GM12878 (cell line): ENCODE results near the gene MYH10. TPM values are rescaled to one million over a fixed set of nuclear protein-coding genes. Genes with fewer than 3 reads are reported as not detected.

Experiments
- ATAC-seq: fragments of 200-7000 bp; cut with Tn5 transposase; 3 replicates; pipeline ENCODE4 v1.9.1; 2020; ENCODE audit warnings: mild to moderate bottlenecking, moderate library complexity
- BruUV-seq: library from RNA; stranded (reverse); fragments of 400-500 nt; replicated peaks from 2 replicates; lab custom pipeline; 2021; lab: Mats Ljungman, UMichigan
- CTCF ChIA-PET: fragments of 300-600 bp; sonication (Branson Sonifier 250); formaldehyde crosslinking; extraction: SDS; loops from one replicate; lab custom pipeline; 2021; ENCODE audit warnings: inconsistent platforms; lab: Yijun Ruan, JAX
- POLR2A ChIA-PET: fragments of 350-600 bp; formaldehyde crosslinking; extraction: SDS; loops from one replicate; lab custom pipeline; 2021; ENCODE audit warnings: inconsistent platforms; lab: Charles Lee
- RAD21 ChIA-PET: fragments of 300-600 bp; sonication (Branson Sonifier 250); formaldehyde crosslinking; loops from one replicate; lab custom pipeline; 2023; ENCODE audit warnings: antibody characterized with exemption; ENCODE audit not compliant: unreplicated experiment; lab: Charles Lee
- SMC1A ChIA-PET: fragments of 300-600 bp; sonication (Branson Sonifier 250); formaldehyde crosslinking; loops from one replicate; lab custom pipeline; 2023; ENCODE audit not compliant: unreplicated experiment, uncharacterized antibody; lab: Charles Lee
- DNase-seq: peaks from one replicate; pipeline ENCODE4 v3.0.0-alpha.2; 2011; ENCODE audit warnings: low read depth, low spot score
- FAIRE-seq: peaks from 3 replicates; lab custom pipeline; 2011; peaks lifted over from hg19 to GRCh38; lab: Jason Lieb, UNC
- H2AFZ ChIP-seq: 2 replicates; pipeline ENCODE4 v1.6.0; 2011; ENCODE audit warnings: low read depth, low read length, control low read depth; ENCODE audit not compliant: control insufficient read depth
- H3K27ac ChIP-seq: 2 replicates; pipeline ENCODE4 v1.5.1; 2011; ENCODE audit warnings: control low read depth; ENCODE audit not compliant: control insufficient read depth, insufficient read depth
- H3K27me3 ChIP-seq, 2 experiments: replicated peaks in 1 of 2; 2 replicates each; pipeline versions ENCODE4 v1.6.0 to v1.6.1; 2011; ENCODE audit warnings: low read length in 1 of 2; ENCODE audit not compliant: control insufficient read depth in 2 of 2, insufficient read depth in 2 of 2
- H3K36me3 ChIP-seq, 2 experiments: 2 replicates each; pipeline ENCODE4 v1.5.1; 2011; ENCODE audit warnings: low read length in 1 of 2; ENCODE audit not compliant: control insufficient read depth in 2 of 2, insufficient read depth in 2 of 2
- H3K4me1 ChIP-seq: 2 replicates; pipeline ENCODE4 v1.6.1; 2011; ENCODE audit warnings: mild to moderate bottlenecking, low read length, moderate library complexity, mixed read lengths; ENCODE audit not compliant: control insufficient read depth, insufficient read depth
- H3K4me2 ChIP-seq: 2 replicates; pipeline ENCODE4 v1.6.0; 2011; ENCODE audit warnings: control low read depth; ENCODE audit not compliant: control insufficient read depth, insufficient read depth
- H3K4me3 ChIP-seq: fragments of 200-600 bp; sonication (generic); 2 replicates; pipeline ENCODE4 v1.5.1; 2016
- H3K79me2 ChIP-seq: 2 replicates; pipeline ENCODE4 v1.6.0; 2011; ENCODE audit warnings: low read length; ENCODE audit not compliant: control insufficient read depth, insufficient read depth
- H3K9ac ChIP-seq: 2 replicates; pipeline ENCODE4 v1.8.0; 2011; ENCODE audit warnings: low read length, control low read depth, mixed read lengths; ENCODE audit not compliant: control insufficient read depth, insufficient read depth
- H3K9me3 ChIP-seq: replicated peaks from 3 replicates; pipeline ENCODE4 v1.5.1; 2011; ENCODE audit warnings: mild to moderate bottlenecking, low read length; ENCODE audit not compliant: control insufficient read depth, insufficient read depth
- H4K20me1 ChIP-seq: 2 replicates; pipeline ENCODE4 v1.6.0; 2011; ENCODE audit not compliant: control insufficient read depth, insufficient read depth
- ASH2L ChIP-seq: fragments of 300-600, 200-600 bp; sonication (generic); IDR thresholded peaks from 2 replicates; pipeline ENCODE4 v1.6.1; 2017; ENCODE audit warnings: low read depth, mild to moderate bottlenecking, borderline replicate concordance
- BRCA1 ChIP-seq: IDR thresholded peaks from 2 replicates; pipeline ENCODE4 v1.6.1; 2011; ENCODE audit warnings: low read depth, low read length, improper control_type of control experiment
- HDAC6 ChIP-seq: fragments of 200-600 bp; sonication (generic); IDR thresholded peaks from one replicate; pipeline ENCODE4 v1.8.0; 2017; ENCODE audit warnings: antibody characterized with exemption; ENCODE audit not compliant: unreplicated experiment
- MXI1 ChIP-seq: fragments of 150-350 bp; IDR thresholded peaks from 2 replicates; pipeline ENCODE4 v1.6.1; 2011; ENCODE audit warnings: low read depth, mild to moderate bottlenecking, inconsistent platforms, low read length, improper control_type of control experiment
- NR2C2 ChIP-seq: IDR thresholded peaks from 2 replicates; pipeline ENCODE4 v1.6.1; 2011; ENCODE audit warnings: borderline replicate concordance, low read depth; ENCODE audit not compliant: control insufficient read depth, insufficient read length
- PAX5 ChIP-seq: IDR thresholded peaks from 2 replicates; pipeline ENCODE4 v1.6.1; 2011; ENCODE audit warnings: low read depth, low read length, borderline replicate concordance
- STAT1 ChIP-seq: fragments of 450-650 bp; conservative IDR thresholded peaks from 2 replicates; pipeline ENCODE4 v1.6.1; 2014; ENCODE audit warnings: antibody characterized with exemption, mild to moderate bottlenecking
- YBX1 ChIP-seq: fragments of 450-650 bp; IDR thresholded peaks from 2 replicates; pipeline ENCODE4 v1.6.1; 2016; ENCODE audit warnings: antibody characterized with exemption
- ZNF384 ChIP-seq: IDR thresholded peaks from 2 replicates; pipeline ENCODE4 v1.6.1; 2012; ENCODE audit warnings: low read depth, mild to moderate bottlenecking, low read length, improper control_type of control experiment, borderline replicate concordance
- WGBS: methylation state at CpG from one replicate; pipeline ENCODE4 v1.1.6; 2016; ENCODE audit warnings: low lambda C conversion rate; ENCODE audit not compliant: insufficient replicate concordance, insufficient coverage; ENCODE audit errors: missing lambda C conversion rate; 5-methylcytosine and 5-hydroxymethylcytosine counted together
- in situ Hi-C: fragments of 300-500 bp; cut with MboI; formaldehyde crosslinking; loops from 9 replicates; pipeline ENCODE4 v1.14.3; 2018; ENCODE audit warnings: mixed read lengths
- intact Hi-C: fragments of 100-400 bp; cut with micrococcal nuclease; formaldehyde crosslinking; loops from one replicate; pipeline ENCODE4 v1.14.2; 2022; ENCODE audit not compliant: unreplicated experiment
- polyA plus RNA-seq, 11 experiments: library from polyadenylated mRNA; depleted of rRNA in 4 of 11; unstranded in 6 of 11; stranded (reverse) in 5 of 11; fragments of >200 nt; fragmentation: Nextera tagmentation in 4 of 11; fragmentation: Illumina TruSeq in 1 of 11; extraction: Ambion mirVana in 4 of 11; extraction: Trizol in 1 of 11; gene quantifications; 1 replicate in 1 of 11; 2 replicates in 10 of 11; pipeline versions ENCODE4 v1.2.1 to v1.2.3, GENCODE V29; 2011 to 2016; ENCODE audit warnings: inconsistent platforms in 2 of 11, missing spikeins in 2 of 11, low read depth in 1 of 11
- total RNA-seq, 4 experiments: library from RNA; depleted of rRNA in 3 of 4; stranded (reverse); fragments of >200 nt in 3 of 4; fragmentation: Illumina TruSeq in 1 of 4; extraction: Trizol in 1 of 4; gene quantifications; 2 replicates each; pipeline versions ENCODE4 v1.2.1 to v1.2.3, GENCODE V29; 2013 to 2021
- TF ChIP-seq, protein P1 (sequence below): fragments of 450-650 bp; IDR thresholded peaks from 2 replicates; pipeline ENCODE4 v1.6.1; 2016; ENCODE audit warnings: mild to moderate bottlenecking
- TF ChIP-seq, protein P2 (sequence below): fragments of 450-650 bp; IDR thresholded peaks from 2 replicates; pipeline ENCODE4 v1.6.1; 2017; ENCODE audit warnings: antibody characterized with exemption, mild to moderate bottlenecking, moderate library complexity
- TF ChIP-seq, protein P3 (sequence below): IDR thresholded peaks from 2 replicates; pipeline ENCODE4 v1.6.1; 2011; ENCODE audit warnings: borderline replicate concordance, low read depth, mild to moderate bottlenecking, moderate library complexity, low read length; ENCODE audit not compliant: insufficient read depth, poor library complexity, severe bottlenecking

The MYH10 gene
- total and polyA plus RNA-seq, 10 of the 15 experiments (the other 5 are each of a cell fraction or from before 2014, with no cell fraction given) = 0.33 to 7.1 (median 1.0) TPM

DNA sequence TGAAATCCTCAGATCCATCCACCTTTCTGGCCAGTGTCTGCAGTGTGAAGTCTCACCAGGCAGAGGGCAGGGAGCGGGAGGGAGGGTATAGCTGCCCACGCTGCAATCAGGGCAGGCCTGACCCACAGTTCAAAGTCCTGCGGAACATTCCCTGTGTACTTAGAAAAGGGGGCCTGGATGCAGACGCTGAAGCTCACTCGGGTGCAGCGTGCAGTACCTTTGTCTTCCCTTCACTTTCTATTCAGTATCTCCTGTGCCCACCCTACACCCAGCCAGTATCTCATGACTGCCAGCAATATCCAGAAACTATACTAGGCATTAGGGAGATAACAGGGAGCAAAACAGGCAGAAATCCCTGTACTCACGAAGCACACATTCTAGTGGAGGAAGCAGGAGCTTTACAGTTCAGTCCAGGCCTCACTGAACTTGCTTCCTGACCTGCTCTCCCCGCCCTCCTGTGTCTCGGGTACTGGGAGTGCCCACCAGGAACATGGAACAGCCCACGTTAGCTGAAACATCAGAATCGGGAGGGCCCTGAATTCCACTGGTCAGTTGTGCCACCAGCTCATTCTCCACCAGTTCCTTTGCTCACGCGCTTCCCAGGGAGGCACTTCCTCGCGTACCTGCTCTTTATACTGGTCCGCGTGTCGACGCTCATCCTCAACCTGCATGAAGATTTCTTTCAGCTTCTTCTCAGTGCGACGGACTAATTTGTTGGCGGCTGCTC lies 152.6 kb downstream of the MYH10 start:
- CTCF ChIA-PET = no interaction called here
- in situ Hi-C loops = no loop called here
- POLR2A ChIA-PET = no interaction called here
- Histone ChIP-seq H3K9me3 (no peaks in the 10 kb centered on the region; the same call in 2 of the 3 replicates), H3K36me3 (peaks cover 9 to 12% of the 10 kb centered on the region in 2 experiments; a peak in 3 of 4 replicates), H3K9ac (no peak overlapping the region), H3K27ac (no peak overlapping the region), H3K79me2 (no peaks in the 10 kb centered on the region), H3K27me3 (no peaks in the 10 kb centered on the region), H2AFZ (no peak overlapping the region), H3K4me3 (no peak overlapping the region), H3K4me1 (no peaks in the 10 kb centered on the region), H4K20me1 (no peaks in the 10 kb centered on the region; the same call in 1 of the 2 replicates), H3K4me2 (no peak overlapping the region)
- RAD21 ChIA-PET = no interaction called here
- TF ChIP-seq, protein P1, sequence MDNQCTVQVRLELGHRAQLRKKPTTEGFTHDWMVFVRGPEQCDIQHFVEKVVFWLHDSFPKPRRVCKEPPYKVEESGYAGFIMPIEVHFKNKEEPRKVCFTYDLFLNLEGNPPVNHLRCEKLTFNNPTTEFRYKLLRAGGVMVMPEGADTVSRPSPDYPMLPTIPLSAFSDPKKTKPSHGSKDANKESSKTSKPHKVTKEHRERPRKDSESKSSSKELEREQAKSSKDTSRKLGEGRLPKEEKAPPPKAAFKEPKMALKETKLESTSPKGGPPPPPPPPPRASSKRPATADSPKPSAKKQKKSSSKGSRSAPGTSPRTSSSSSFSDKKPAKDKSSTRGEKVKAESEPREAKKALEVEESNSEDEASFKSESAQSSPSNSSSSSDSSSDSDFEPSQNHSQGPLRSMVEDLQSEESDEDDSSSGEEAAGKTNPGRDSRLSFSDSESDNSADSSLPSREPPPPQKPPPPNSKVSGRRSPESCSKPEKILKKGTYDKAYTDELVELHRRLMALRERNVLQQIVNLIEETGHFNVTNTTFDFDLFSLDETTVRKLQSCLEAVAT = no peak
- TF ChIP-seq, protein P2, sequence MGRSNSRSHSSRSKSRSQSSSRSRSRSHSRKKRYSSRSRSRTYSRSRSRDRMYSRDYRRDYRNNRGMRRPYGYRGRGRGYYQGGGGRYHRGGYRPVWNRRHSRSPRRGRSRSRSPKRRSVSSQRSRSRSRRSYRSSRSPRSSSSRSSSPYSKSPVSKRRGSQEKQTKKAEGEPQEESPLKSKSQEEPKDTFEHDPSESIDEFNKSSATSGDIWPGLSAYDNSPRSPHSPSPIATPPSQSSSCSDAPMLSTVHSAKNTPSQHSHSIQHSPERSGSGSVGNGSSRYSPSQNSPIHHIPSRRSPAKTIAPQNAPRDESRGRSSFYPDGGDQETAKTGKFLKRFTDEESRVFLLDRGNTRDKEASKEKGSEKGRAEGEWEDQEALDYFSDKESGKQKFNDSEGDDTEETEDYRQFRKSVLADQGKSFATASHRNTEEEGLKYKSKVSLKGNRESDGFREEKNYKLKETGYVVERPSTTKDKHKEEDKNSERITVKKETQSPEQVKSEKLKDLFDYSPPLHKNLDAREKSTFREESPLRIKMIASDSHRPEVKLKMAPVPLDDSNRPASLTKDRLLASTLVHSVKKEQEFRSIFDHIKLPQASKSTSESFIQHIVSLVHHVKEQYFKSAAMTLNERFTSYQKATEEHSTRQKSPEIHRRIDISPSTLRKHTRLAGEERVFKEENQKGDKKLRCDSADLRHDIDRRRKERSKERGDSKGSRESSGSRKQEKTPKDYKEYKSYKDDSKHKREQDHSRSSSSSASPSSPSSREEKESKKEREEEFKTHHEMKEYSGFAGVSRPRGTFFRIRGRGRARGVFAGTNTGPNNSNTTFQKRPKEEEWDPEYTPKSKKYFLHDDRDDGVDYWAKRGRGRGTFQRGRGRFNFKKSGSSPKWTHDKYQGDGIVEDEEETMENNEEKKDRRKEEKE = no peak
- TF ChIP-seq ZNF384 = no peak
- no peak for TF ChIP-seq BRCA1
- TF ChIP-seq MXI1 = no peak
- no peak for TF ChIP-seq NR2C2
- TF ChIP-seq ASH2L = no peak
- TF ChIP-seq, protein P3, sequence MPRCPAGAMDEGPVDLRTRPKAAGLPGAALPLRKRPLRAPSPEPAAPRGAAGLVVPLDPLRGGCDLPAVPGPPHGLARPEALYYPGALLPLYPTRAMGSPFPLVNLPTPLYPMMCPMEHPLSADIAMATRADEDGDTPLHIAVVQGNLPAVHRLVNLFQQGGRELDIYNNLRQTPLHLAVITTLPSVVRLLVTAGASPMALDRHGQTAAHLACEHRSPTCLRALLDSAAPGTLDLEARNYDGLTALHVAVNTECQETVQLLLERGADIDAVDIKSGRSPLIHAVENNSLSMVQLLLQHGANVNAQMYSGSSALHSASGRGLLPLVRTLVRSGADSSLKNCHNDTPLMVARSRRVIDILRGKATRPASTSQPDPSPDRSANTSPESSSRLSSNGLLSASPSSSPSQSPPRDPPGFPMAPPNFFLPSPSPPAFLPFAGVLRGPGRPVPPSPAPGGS = no peak
- TF ChIP-seq PAX5 = no peak
- TF ChIP-seq STAT1 = no peak
- no peak for TF ChIP-seq YBX1
- TF ChIP-seq HDAC6 = no peak
- no peak for DNase-seq
- BruUV-seq = no TSS peak
- WGBS = 97% methylated on average over 22 of the region's 22 CpGs
- SMC1A ChIA-PET = no interaction called here
- no peak for FAIRE-seq
- no peak for ATAC-seq
- intact Hi-C loops = no loop called here
